HG03342 (cell line): Measurements from ENCODE around the gene KCTD16.

ENCODE experiments used
- ATAC-seq: cut with Tn5 transposase; IDR thresholded peaks from one replicate; pipeline ENCODE4 v1.9.1; 2021; ENCODE audit warnings: mild to moderate bottlenecking, moderate library complexity; ENCODE audit not compliant: unreplicated experiment

Gene KCTD16

DNA sequence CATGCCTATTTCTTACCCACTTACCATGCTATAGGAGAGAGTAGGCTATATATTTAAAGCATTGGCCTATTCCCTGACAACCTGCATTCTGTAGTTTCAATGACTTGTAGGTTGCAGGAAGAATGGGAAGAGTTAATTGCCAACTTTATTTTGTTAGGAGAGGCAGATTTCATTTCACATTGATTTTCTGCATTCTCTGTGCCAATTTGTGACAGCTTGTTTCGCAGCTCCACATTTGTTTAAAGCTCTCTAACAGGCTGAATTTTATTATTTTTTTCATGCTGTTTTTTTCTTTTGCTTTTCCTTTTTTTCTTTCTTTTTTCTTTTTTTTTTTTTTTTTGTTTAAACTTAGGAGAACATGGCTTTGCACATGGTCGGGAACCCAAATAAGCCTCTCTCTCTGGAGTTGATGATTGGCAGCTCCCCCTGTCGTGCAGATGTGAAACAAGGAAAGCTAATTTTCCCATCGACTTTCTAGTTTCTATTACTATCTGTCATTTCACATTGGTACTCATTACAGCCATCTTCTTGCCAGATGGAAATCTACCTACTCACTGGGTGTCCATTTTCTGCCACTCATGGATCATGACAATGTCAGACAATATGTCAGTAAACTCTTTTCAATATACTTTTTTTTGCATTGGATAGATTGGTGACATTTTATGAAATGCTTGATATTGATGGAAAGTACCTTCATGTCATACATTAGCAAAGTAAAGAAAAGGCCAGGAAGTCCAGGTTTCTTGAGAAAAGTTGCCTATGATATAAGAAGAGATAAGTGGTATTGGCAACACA, 223.2 kb downstream of the KCTD16 start:
- no peak for ATAC-seq

DNA sequence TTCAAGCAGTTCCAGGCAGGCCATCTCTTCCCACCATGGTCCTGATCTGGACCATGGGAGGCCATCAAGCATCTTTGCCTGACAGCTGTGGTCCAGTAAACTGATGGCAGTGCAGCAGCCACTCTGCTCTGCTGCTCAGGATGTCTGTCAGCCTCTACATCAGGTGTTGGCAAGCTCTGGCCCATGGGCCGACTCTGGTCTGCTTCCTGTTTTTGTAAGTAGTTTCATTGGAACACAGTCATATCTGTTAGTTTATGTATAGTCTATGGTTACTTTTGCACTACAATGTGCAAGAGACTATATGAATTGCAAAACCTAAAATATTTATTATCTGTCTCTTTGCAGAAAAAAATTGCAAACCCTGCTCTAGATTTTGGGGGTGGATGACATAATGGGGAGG, 225.0 kb downstream of the KCTD16 start:
- peak; percentile 91 for ATAC-seq

DNA sequence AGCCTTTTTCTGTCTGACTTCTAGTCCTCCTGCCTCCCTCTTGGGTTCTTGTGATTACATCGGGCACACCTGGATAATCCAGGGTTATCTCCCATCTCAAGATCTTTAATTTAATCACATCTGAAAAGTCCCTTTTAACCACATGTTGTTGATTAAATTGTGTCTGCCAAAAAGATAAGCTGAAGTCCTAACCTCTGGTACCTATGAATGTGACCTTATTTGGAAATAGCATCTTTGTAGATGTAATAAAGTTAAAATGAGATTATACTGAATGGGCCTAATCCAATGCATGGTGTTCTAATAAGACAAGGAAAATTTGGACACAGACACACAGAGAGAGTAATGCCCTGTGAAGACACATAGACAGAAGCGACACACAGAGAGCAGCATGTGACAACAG, 232.4 kb downstream of the KCTD16 start:
- ATAC-seq, result no peak

DNA sequence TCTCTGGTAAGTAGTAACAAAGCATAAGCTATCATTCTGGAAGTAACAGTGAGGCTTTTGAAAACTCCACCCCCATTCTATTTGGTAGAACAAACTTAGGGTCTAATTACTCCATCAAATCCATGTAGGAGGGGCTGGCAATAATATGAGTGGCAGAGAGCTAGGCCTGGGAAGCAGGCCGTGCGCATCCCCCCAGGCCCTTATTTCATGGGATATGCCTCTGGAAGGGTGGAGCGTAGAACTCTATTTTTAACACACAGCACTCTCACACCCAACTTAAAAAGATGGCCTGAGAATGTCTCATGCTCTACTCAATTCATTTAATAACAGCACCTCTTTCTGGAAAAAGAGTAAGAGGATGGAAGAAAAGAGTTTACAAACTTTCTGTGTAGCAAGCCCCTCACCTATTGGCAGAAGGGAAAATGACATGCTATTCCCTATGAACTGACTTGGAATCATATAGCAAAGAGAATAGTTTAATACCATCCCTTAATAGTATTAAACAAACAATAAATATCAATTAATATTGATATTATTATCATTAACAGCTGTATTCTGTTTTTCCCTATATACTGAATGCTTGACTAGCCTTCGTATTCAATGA, 233.2 kb downstream of the KCTD16 start:
- no peak for ATAC-seq

DNA sequence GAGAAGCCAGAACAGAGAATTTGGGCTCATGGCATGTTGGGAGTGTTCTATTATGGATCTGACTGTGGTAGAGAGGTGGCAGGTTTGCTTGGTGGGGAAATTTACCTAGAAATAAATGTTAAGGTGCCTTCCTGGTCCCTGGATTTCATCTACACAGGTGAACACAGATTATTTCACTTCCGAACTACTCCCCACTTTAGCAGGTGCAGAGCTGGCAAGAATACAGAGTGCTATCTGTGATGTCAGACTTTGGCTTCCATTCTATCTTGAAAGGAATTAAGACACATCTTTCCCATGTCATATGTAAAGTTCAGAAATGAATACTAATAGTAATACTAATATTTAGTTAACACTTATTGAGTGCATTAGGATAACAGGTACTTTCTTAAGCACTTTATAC, 234.0 kb downstream of the KCTD16 start:
- ATAC-seq, result no peak

DNA sequence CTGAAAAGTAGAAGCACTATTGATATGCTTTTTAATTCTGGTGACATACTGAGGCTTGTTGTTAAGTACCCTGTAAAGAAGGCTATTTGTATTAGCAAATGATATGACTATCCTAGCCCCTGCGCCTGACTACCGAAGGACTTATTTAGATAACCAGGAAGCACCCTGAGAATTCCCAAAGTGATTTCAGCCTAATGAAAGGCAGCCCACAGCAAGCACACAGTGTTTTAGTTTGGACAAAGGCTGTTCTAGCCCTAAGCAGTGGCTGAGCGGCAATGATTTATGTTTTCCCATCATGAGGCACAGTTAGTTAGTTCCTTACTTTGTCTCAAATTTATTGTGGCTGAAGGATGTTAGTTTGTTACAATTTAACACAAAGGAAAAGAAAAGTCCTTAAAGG, 235.3 kb downstream of the KCTD16 start:
- ATAC-seq, result no peak

DNA sequence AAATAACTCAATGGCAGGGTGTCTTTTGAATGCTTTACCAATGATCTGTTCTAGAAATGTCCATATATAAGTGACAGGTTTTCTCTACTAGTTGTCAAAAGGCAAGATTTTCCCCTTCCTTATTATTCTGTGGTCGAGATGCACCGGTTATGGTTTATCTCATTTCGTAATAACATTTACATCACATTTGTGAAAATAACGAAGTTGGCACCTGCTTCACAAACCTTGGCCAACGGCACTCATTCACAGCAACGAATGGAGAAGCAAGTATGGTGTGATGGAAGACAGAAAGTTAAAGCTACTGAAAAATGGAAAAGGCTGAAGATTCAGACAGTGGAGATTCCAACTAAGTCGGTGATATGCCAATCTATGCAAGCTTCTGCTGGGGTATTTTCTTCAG, 235.8 kb downstream of the KCTD16 start:
- no peak for ATAC-seq

DNA sequence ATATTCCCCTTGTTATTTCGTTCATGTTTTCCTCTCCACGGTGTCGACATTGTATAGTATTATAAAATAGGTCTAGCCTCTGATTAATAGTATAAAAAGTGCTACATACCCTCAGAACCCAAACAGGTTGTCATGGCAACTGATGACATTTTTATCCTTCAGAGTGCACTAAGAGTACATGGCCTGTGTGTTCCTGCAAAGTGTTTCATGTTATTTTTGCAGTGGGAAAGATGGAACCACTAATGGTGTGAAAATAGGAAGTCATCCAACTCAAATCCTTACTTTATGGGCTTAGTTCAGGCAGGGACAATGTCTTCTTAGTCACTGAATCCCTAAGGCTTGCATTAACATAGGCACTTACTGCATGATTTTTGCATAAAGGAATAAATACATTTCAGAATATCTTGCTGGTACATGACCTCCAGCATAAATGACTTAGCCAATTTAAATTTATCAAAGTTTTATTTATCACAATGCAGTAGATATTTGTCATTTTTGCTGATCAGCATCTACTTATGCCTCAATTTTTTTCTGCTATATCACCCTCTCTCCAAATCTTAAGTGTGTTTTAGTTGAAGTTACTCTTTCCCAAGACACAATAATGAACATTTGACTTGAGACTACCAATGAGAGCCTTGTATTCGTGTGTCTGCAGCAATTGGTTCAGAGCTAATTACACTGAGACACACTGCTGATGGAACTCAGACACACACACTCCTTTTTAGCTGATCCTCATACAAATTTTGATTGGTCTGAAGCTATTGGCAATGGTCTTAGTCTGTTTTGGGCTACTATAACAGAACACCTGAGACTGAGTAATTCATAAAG, 243.7 kb downstream of the KCTD16 start:
- ATAC-seq, result no peak

DNA sequence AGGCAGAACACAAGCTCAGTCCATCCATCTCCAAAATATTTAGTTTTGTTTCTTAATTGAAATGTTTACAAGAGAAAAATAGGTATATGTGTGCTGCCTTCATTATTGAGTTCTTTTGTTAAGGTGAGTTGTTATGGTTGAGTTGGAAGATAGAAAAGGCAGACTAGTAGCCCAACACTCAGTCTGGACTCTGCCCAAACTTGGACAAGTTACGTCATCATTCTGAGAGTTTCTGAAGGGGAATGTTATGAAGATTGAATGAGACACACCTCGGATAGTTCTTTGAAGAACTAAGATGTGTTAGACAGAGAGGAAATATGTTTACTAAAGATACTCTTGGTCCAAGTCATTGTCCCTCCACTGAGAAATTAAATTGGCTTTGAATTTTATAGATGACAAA, 245.5 kb downstream of the KCTD16 start:
- no peak for ATAC-seq

DNA sequence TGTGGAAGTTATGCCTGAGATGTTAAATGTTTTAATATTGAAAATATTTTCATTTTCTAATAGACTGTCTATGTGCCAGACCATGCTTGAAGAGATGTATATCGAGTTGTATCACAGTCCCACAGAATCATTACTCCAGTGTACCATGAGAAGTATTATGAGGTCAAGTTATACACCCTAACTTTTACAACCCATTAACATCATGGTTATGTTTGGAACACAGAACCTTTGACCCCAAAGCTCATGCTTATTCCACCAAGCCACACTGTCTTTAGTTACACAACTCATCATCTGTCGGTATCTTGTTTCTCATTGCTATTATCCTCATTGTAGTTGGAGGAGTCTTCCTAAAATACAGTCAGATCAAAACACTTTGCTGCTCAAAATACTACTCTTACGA, 248.0 kb downstream of the KCTD16 start:
- no peak for ATAC-seq

DNA sequence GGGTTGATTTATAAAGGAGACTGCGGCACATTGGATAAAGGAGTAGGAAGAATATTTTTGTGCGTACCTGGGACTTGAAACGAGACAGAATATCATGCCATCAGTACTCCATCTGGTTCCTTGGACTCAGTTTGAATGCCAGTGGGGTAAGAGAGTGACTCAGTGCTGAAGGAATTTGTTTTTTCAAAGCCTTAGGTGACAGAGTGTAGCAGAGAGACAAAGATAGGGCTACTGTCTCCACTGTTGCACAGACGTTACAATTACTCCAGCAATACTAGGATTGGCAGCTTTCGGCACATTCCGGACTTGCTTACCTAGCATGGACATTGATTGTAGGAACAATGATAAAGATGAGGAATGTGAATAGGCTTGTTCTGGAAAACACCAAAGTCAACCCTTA, 250.7 kb downstream of the KCTD16 start:
- no peak for ATAC-seq

DNA sequence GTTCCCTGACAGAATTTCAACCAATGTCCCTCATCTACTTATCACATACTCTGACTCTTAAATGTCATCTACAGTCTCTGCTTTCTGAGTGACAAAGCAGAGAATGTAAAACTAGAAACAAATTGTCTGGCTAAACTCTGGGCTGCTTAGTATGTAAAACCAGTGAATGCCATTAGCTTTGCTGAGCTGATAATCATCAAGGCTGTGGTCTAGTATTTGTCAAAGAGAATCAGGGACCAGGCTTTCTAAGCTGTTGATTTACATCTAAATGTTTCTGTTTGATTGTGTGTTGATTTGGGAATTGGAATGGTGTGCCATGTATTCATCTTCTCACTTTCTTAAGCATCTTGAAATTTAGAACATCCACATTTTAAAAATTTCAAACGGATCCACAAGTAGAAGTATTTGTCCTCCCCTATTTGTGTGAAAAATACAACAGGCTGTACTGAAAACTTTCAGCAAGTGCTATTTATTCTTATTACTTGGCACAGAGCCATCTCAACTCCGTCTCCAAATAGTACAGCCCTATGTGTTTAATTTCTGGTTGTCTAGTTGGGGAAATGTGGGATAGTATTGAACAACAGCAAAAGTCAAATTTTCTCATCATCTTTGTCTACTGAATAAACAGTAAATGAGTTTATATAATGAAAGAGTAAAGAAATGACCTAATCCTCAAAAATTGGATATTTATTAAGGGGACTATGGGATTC, 251.5 kb downstream of the KCTD16 start:
- ATAC-seq, result no peak

DNA sequence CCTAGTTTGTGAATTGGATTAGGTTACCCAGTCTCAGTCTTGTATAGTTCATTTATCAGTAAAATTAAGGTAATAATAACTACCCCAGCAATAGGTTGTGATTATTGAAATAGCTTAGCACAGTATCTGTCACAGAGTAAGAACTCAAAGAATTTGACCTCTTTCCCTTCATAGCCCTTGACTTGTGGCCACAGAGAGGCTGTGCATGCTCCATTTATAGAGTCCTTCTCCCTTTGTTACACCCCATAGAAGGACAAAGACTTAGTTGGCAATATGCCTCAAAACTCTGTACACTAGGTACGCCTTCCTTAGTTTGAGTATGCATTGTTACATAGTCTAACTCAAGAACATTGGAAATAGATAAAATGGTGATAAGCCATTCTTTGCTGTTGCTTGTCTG, 257.2 kb downstream of the KCTD16 start:
- no peak for ATAC-seq

DNA sequence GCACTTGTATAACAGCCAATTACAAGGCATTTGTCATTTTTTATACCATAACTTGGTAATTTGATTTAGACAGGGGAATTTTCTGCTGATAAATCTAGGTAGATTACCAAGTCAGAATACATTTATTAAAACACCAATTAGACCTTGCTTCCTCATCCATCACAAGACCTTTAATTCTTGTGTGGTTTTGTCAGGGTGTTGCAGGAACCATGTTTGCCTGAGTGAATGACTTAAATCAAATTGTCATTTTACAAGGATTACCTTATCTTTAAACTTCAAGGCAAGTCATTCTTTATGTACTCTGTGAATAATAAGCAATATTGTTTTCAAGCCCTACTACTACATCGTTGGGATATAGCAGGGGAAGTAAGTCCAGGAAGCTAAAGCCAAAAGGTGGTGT, 257.7 kb downstream of the KCTD16 start:
- no peak for ATAC-seq

DNA sequence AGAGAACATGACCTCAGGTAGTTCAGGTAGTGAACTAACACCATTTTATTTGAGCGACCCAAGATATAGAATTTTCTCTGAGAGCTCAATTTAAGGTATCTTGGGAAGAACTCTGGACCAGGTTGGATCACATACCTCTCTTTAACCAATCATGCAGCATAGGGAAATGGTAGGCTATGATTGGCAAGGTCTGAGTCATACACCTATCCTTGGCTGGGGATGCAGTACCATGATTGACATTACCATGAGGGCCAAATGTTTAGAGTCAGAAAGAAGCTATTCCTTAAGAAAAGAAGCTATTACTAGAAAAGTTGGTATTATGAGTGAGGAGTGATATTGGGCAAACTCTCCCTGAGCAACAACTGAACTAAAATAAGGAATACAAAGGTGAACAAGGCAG, 258.7 kb downstream of the KCTD16 start:
- no peak for ATAC-seq

DNA sequence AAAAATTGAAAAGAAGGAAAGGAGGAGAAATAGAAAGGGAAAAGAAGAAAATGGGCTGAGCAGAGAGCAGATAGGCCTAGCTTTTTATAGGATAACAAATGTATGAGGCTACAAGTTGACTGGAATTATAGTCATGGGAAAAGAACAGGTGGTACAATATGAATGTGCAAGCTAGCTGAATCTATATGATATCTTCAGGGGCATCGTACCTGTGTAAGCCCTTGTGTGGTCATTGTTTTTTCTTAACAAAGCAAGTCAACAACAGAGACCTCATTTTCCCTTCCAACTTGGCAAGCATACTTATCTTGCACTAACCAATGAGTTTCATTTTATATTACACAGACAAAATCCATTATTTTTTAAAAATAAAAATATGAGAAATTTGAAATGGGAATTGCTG, 259.2 kb downstream of the KCTD16 start:
- no peak for ATAC-seq

DNA sequence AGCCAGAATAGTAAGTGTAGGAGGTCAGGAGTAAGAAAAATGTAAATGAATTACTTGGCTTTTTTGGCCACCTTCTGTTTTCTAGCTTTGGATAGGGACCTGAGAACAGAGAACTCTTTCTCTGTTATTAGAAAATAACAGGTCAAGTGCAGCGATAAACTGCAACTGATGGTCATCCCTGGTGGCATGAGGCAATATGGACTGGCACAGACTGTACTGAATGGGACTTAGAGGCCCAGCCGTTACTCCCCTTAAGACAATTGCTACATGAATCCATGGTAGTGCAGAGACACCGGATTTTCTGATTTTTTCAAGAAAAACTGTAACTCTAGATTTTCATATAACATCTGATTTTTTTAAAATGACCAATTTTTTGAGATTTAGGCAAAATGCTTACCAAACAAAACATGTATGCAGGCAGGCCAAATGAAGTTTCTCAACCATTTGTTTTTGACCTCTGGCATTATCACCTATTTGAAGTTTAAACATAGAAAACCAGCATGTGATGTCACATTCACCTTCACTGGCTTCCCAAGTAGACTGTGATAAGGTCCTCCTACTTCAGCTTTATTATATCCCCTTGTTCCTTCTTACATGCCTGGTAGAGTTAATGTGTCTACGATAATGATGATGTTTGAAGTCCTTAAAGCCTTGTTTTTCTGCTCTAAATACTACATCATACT, 262.6 kb downstream of the KCTD16 start:
- no peak for ATAC-seq

DNA sequence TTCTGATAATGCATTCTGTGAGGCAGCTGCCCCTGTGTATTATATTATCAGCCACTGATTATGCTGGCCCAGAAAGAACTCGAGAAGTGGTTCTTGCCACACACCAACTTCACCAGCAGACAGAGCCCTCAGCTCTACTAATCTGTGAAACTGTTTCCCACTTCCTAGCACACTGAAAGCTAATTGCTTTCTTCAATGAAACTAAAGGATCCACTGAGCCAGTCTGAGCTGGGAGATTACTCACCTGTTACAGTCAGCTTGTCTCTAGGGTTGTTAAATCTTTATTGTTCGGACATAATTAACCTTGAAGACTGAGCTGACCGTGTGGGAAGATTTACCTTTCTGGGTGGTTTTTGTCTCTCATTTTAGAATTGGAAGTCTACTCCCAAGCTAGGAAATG, 263.2 kb downstream of the KCTD16 start:
- ATAC-seq, result no peak

DNA sequence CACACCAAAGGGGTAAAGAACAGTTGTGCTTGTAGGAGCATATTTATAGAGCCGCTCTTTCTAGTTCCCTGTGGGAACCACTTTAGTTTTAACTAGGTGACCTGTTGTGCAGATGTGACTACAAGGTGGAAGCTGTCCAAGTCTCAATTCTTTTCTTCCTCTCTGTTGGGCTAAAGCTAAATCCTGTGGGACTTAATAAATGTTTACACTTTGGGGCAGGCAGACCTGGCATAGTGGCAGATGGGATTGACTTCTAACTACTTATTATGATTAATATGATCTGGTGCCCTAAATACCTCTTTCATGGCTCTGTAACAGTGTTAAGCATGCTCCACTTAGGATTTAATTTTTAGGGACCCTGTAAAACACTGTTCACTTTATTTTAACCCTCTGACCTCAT, 265.3 kb downstream of the KCTD16 start:
- no peak for ATAC-seq

DNA sequence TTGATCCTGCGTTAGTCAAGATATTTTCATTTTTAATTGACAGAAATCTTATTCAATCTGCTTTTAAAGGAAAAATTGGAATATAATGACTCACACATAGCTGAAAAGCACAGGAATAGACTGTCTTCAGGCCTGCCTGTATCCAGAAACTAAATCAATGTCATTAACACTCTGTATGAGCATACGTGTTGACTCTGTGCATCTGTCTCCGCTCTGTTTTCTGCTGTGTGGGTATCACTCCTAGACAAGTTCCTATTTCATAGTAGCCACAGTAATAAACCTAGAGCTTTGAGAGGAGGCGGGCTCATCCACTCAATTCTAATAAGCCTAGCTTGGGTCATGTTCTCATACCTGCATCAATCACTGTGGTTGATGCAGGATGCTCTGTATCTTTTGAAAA, 267.6 kb downstream of the KCTD16 start:
- ATAC-seq, result no peak

DNA sequence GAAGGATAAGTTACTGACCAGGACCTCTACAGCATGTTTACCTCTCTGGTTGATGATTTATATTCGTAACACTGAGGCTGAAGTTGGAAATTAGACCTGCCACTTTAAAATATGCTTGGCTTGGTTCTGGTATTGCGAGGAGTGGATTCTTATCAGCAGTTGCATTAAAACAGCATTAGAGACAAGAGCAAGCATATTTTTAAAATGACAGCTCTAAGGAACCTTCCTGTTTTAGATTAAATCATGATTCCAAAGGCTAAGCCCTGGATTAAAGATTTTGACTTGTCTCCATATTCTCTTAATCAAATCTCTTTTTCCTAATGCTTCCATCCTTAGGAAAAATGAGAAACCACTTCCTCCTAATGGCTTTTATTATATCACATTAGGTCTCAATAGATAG, 277.8 kb downstream of the KCTD16 start:
- ATAC-seq, result no peak
